CD4-positive, CD25-positive, alpha-beta regulatory T cell (primary cell): ENCODE results near the gene R3HDML. TPM values are rescaled to one million over a fixed set of nuclear protein-coding genes. Genes with fewer than 3 reads are reported as not detected.
"Not testable (repeated sequence)": the region's sequence is repeated elsewhere in the genome, so short reads cannot be mapped to it uniquely, and the experiment has no call there.

ENCODE experiments used
- ATAC-seq, 2 donors: fragments of 150-1000 bp; cut with Tn5 transposase; one replicate each; pipeline ENCODE4 v1.10.0; 2021; ENCODE audit warnings: low read depth in 2 of 2, moderate number of reproducible peaks in 2 of 2, moderate library complexity in 1 of 2
- DNase-seq, 3 donors: peaks; one replicate each; pipeline versions ENCODE4 v3.0.0 to v3.0.0-alpha.2; 2012 to 2022; ENCODE audit warnings: mixed read lengths in 1 of 3
- H3K27ac ChIP-seq: one replicate; pipeline ENCODE4 v1.7.0; 2013; ENCODE audit warnings: mild to moderate bottlenecking, low read length; ENCODE audit not compliant: insufficient read depth, poor library complexity, severe bottlenecking
- H3K27me3 ChIP-seq: one replicate; pipeline ENCODE4 v1.7.0; 2013; ENCODE audit warnings: low read length; ENCODE audit not compliant: control insufficient read depth, insufficient read depth
- H3K36me3 ChIP-seq: one replicate; pipeline ENCODE4 v1.7.0; 2013; ENCODE audit warnings: mild to moderate bottlenecking, low read length, moderate library complexity; ENCODE audit not compliant: control insufficient read depth, insufficient read depth
- H3K4me1 ChIP-seq: 2 replicates; pipeline ENCODE4 v1.7.0; 2013; ENCODE audit warnings: mild to moderate bottlenecking, low read length; ENCODE audit not compliant: insufficient read depth, control insufficient read depth, poor library complexity, severe bottlenecking
- H3K4me3 ChIP-seq: one replicate; pipeline ENCODE4 v1.7.0; 2013; ENCODE audit warnings: low read depth, mild to moderate bottlenecking, low read length, moderate library complexity
- H3K9me3 ChIP-seq, 2 experiments: 1 replicate in 1 of 2; 2 replicates in 1 of 2; pipeline ENCODE4 v1.7.0; 2013; ENCODE audit warnings: low read length in 2 of 2, mild to moderate bottlenecking in 1 of 2, moderate library complexity in 1 of 2; ENCODE audit not compliant: control insufficient read depth in 2 of 2
- H3K27ac Mint-ChIP-seq, 3 donors: one replicate each; pipeline ENCODE4 v1.8.0; 2020 to 2022; ENCODE audit warnings: mild to moderate bottlenecking in 3 of 3, mixed read lengths in 3 of 3, moderate library complexity in 2 of 3
- H3K27me3 Mint-ChIP-seq: one replicate; pipeline ENCODE4 v1.8.0; 2022; ENCODE audit warnings: mild to moderate bottlenecking, mixed read lengths
- H3K36me3 Mint-ChIP-seq: one replicate; pipeline ENCODE4 v1.8.0; 2020; ENCODE audit warnings: mixed read lengths
- H3K4me1 Mint-ChIP-seq, 4 donors: one replicate each; pipeline ENCODE4 v1.8.0; 2020 to 2022; ENCODE audit warnings: mixed read lengths in 4 of 4, mild to moderate bottlenecking in 1 of 4
- H3K4me3 Mint-ChIP-seq, 4 donors: one replicate each; pipeline ENCODE4 v1.8.0; 2020 to 2022; ENCODE audit warnings: mild to moderate bottlenecking in 4 of 4, mixed read lengths in 4 of 4, moderate library complexity in 3 of 4
- H3K9me3 Mint-ChIP-seq, 7 donors: one replicate each; pipeline ENCODE4 v1.8.0; 2020 to 2022; ENCODE audit warnings: mixed read lengths in 7 of 7, mild to moderate bottlenecking in 3 of 7, moderate library complexity in 2 of 7
- polyA plus RNA-seq, 4 donors: library from polyadenylated mRNA; unstranded; fragments of 300-500 nt; fragmentation: Illumina TruSeq; gene quantifications; one replicate each; pipeline ENCODE4 v1.2.3, GENCODE V29; 2021
- total RNA-seq: library from RNA; stranded (reverse); gene quantifications from one replicate; pipeline ENCODE4 v1.2.3, GENCODE V29; 2022

R3HDML gene
- total and polyA plus RNA-seq, 5 donors from 2014 or later = not detected

GRCh38 chr20:44314870-44315269, 22.0 kb upstream of the R3HDML start:
- peaks cover 35% of the 10 kb centered on the region for H3K27me3 Mint-ChIP-seq
- no peak overlapping the region for H3K27ac ChIP-seq
- peaks cover 8% of the 10 kb centered on the region for H3K27me3 ChIP-seq
- no peak for ATAC-seq
- H3K36me3 ChIP-seq = no peaks in the 10 kb centered on the region
- peaks cover 0 to 2% of the 10 kb centered on the region in 2 experiments for H3K9me3 ChIP-seq
- peaks cover 16% of the 10 kb centered on the region for H3K4me1 ChIP-seq
- no peak for DNase-seq
- no peaks in the 10 kb centered on the region for H3K36me3 Mint-ChIP-seq
- no peak overlapping the region for H3K4me3 ChIP-seq
- no peak overlapping the region for H3K27ac Mint-ChIP-seq
- H3K4me1 Mint-ChIP-seq = peaks cover 4 to 14% (median 11%) of the 10 kb centered on the region in 4 donors
- no peaks in the 10 kb centered on the region for H3K9me3 Mint-ChIP-seq
- H3K4me3 Mint-ChIP-seq = peak overlapping the region in 1 of 4 donors; percentile 36

GRCh38 chr20:44319839-44320422, 16.9 kb upstream of the R3HDML start:
- ATAC-seq (no peak), DNase-seq (no peak)
- H3K9me3 Mint-ChIP-seq = no peaks in the 10 kb centered on the region
- Histone ChIP-seq H3K9me3 (peaks cover 0 to 2% of the 10 kb centered on the region in 2 experiments), H3K27ac (no peak overlapping the region), H3K27me3 (peaks cover 8% of the 10 kb centered on the region), H3K4me3 (no peak overlapping the region), H3K36me3 (no peaks in the 10 kb centered on the region), H3K4me1 (no peaks in the 10 kb centered on the region)
- H3K27me3 Mint-ChIP-seq = peaks cover 37% of the 10 kb centered on the region
- H3K4me1 Mint-ChIP-seq = no peaks in the 10 kb centered on the region
- no peak overlapping the region for H3K4me3 Mint-ChIP-seq
- H3K36me3 Mint-ChIP-seq = no peaks in the 10 kb centered on the region
- H3K27ac Mint-ChIP-seq = no peak overlapping the region

- peaks cover 7% of the 10 kb centered on the region for H3K4me1 ChIP-seq
- Mint-ChIP-seq H3K9me3 (no peaks in the 10 kb centered on the region), H3K27ac (no peak overlapping the region), H3K4me1 (peaks cover 0 to 4% (median 1%) of the 10 kb centered on the region in 4 donors), H3K27me3 (peaks cover 27% of the 10 kb centered on the region), H3K4me3 (no peak overlapping the region), H3K36me3 (no peaks in the 10 kb centered on the region)
- no peak overlapping the region for H3K27ac ChIP-seq
- H3K9me3 ChIP-seq = no peaks in the 10 kb centered on the region
- no peak for DNase-seq
- no peaks in the 10 kb centered on the region for H3K36me3 ChIP-seq
- peaks cover 5% of the 10 kb centered on the region for H3K27me3 ChIP-seq
- ATAC-seq = no peak
- no peak overlapping the region for H3K4me3 ChIP-seq
Observed at GRCh38 chr20:44324343-44324742, 12.5 kb upstream of the R3HDML start.

GRCh38 chr20:44326391-44327159, 10.3 kb upstream of the R3HDML start:
- H3K27ac Mint-ChIP-seq = no peak overlapping the region
- DNase-seq = no peak

DNA sequence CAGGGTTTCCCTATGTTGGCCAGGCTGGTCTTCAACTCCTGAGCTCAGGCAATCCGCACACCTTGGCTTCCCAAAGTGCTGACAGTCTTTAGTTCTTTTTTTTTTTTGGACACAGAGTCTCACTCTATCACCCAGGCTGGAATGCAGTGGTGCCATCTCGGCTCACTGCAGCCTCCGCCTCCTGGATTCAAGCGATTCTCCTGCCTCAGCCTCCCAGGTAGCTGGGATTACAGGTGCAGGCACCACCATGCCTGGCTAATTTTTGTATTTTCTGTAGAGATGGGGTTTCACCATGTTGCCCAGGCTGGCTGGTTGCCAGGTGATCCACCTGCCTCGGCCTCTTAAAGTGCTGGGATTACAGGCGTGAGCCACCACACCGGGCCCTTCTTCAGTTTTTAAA, 9.1 kb upstream of the R3HDML start:
- not testable (repeated sequence) for H3K9me3 ChIP-seq, H3K4me3 ChIP-seq, H3K27me3 ChIP-seq, H3K4me1 ChIP-seq, H3K27ac ChIP-seq, ATAC-seq, DNase-seq, H3K9me3 Mint-ChIP-seq, H3K36me3 Mint-ChIP-seq, H3K4me1 Mint-ChIP-seq, H3K36me3 ChIP-seq
- H3K4me3 Mint-ChIP-seq = peak overlapping the region in 2 of 4 donors; percentile 48 to 52
- H3K27me3 Mint-ChIP-seq = peaks cover 19% of the 10 kb centered on the region
- H3K27ac Mint-ChIP-seq = peak overlapping the region in 2 of 3 donors; percentile 12 to 77

More at GRCh38 chr20:44326391-44327159, 10.3 kb upstream of the R3HDML start:
- no peaks in the 10 kb centered on the region for H3K36me3 Mint-ChIP-seq
- peaks cover 19% of the 10 kb centered on the region for H3K27me3 Mint-ChIP-seq
- H3K9me3 Mint-ChIP-seq = no peaks in the 10 kb centered on the region
- H3K9me3 ChIP-seq = no peaks in the 10 kb centered on the region
- H3K4me3 Mint-ChIP-seq = peak overlapping the region in 1 of 4 donors; percentile 68
- H3K36me3 ChIP-seq = no peaks in the 10 kb centered on the region
- H3K4me1 Mint-ChIP-seq = peaks cover 0 to 4% (median 1%) of the 10 kb centered on the region in 4 donors
- H3K27ac ChIP-seq = no peak overlapping the region
- peaks cover 3% of the 10 kb centered on the region for H3K27me3 ChIP-seq
- no peak overlapping the region for H3K4me3 ChIP-seq
- ATAC-seq = no peak
- peaks cover 7% of the 10 kb centered on the region for H3K4me1 ChIP-seq

- Mint-ChIP-seq H3K36me3 (no peaks in the 10 kb centered on the region), H3K4me1 (peaks cover 0 to 4% (median 1%) of the 10 kb centered on the region in 4 donors), H3K9me3 (peaks cover 0 to 2% (median 0%) of the 10 kb centered on the region in 7 donors), H3K27me3 (peaks cover 19% of the 10 kb centered on the region), H3K4me3 (no peak overlapping the region), H3K27ac (peak overlapping the region in 1 of 3 donors; percentile 77)
- no peak for ATAC-seq
- no peak for DNase-seq
- no peaks in the 10 kb centered on the region for H3K36me3 ChIP-seq
- H3K4me3 ChIP-seq = no peak overlapping the region
- no peak overlapping the region for H3K27ac ChIP-seq
- no peaks in the 10 kb centered on the region for H3K9me3 ChIP-seq
- H3K4me1 ChIP-seq = peaks cover 7% of the 10 kb centered on the region
- H3K27me3 ChIP-seq = peaks cover 3% of the 10 kb centered on the region
Observed at GRCh38 chr20:44328428-44328827, 8.4 kb upstream of the R3HDML start.

GRCh38 chr20:44331201-44331600, 5.6 kb upstream of the R3HDML start:
- Mint-ChIP-seq H3K27ac (no peak overlapping the region), H3K36me3 (no peaks in the 10 kb centered on the region), H3K4me3 (no peak overlapping the region), H3K9me3 (peaks cover 0 to 2% (median 0%) of the 10 kb centered on the region in 7 donors), H3K4me1 (peaks cover 0 to 4% (median 1%) of the 10 kb centered on the region in 4 donors), H3K27me3 (peaks cover 9% of the 10 kb centered on the region)
- ATAC-seq (no peak), DNase-seq (no peak)
- Histone ChIP-seq H3K36me3 (no peaks in the 10 kb centered on the region), H3K27ac (no peak overlapping the region), H3K27me3 (peaks cover 3% of the 10 kb centered on the region), H3K4me1 (peaks cover 7% of the 10 kb centered on the region), H3K9me3 (no peaks in the 10 kb centered on the region), H3K4me3 (no peak overlapping the region)
